Activated naive CD8-positive, alpha-beta T cell treated with anti-CD3 and anti-CD28 coated beads, Interleukin-2, amount 50 U/mL, for 24 hours (primary cell): ENCODE data around the gene PRPF40A.
A peak's percentile ranks its signal among the peaks of the same experiment; 100 is the strongest.
"Not testable (repeated sequence)": the region's sequence is repeated elsewhere in the genome, so short reads cannot be mapped to it uniquely, and the experiment has no call there.

ENCODE experiments used
- ATAC-seq: fragments of 150-1000 bp; cut with Tn5 transposase; one replicate; pipeline ENCODE4 v1.10.0; 2021
- DNase-seq: peaks from one replicate; pipeline ENCODE4 v3.0.0; 2021
- H3K27ac Mint-ChIP-seq: one replicate; pipeline ENCODE4 v1.8.0; 2021; ENCODE audit warnings: mild to moderate bottlenecking, mixed read lengths
- H3K27me3 Mint-ChIP-seq: one replicate; pipeline ENCODE4 v1.8.0; 2021; ENCODE audit warnings: mixed read lengths
- H3K36me3 Mint-ChIP-seq: one replicate; pipeline ENCODE4 v1.8.0; 2021; ENCODE audit warnings: low read depth, mixed read lengths
- H3K4me1 Mint-ChIP-seq: one replicate; pipeline ENCODE4 v1.8.0; 2021; ENCODE audit warnings: mixed read lengths
- H3K4me3 Mint-ChIP-seq: one replicate; pipeline ENCODE4 v1.8.0; 2021; ENCODE audit warnings: mild to moderate bottlenecking, moderate library complexity, mixed read lengths
- H3K9me3 Mint-ChIP-seq: one replicate; pipeline ENCODE4 v1.8.0; 2021; ENCODE audit warnings: mixed read lengths

PRPF40A gene

GRCh38 chr2:152730591-152731333 lies 13.5 kb upstream of the PRPF40A start:
- H3K9me3 Mint-ChIP-seq, result no peaks in the 10 kb centered on the region
- H3K27me3 Mint-ChIP-seq, result no peaks in the 10 kb centered on the region
- DNase-seq (peak; percentile 12), ATAC-seq (peak; percentile 93)
- H3K36me3 Mint-ChIP-seq, result peaks cover 7% of the 10 kb centered on the region
- H3K27ac Mint-ChIP-seq, result no peak overlapping the region
- H3K4me3 Mint-ChIP-seq, result no peak overlapping the region
- peaks cover 25% of the 10 kb centered on the region for H3K4me1 Mint-ChIP-seq

DNA sequence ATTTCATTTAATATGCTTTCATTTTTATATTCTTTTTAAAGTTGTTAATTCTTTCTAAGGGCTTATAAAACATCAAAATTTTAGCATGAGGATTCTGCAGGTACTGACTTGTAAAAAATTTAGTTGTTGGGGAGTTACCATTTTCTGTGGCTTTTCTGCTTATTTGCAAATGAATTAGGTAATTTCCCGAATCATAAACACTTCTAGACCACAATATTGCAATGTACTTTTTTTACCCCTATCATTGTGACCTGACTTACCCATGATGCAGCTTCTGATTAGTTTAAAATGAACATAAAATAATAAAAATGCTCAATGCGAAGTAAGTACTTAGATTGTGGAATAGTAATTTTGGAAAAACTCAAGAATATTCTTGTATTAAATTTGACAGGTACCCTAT lies 12.6 kb upstream of the PRPF40A start:
- peaks cover 7% of the 10 kb centered on the region for H3K36me3 Mint-ChIP-seq
- no peaks in the 10 kb centered on the region for H3K27me3 Mint-ChIP-seq
- H3K4me3 Mint-ChIP-seq, result no peak overlapping the region
- H3K9me3 Mint-ChIP-seq, result no peaks in the 10 kb centered on the region
- H3K27ac Mint-ChIP-seq, result no peak overlapping the region
- DNase-seq (no peak), ATAC-seq (no peak)
- peaks cover 25% of the 10 kb centered on the region for H3K4me1 Mint-ChIP-seq

- peaks cover 41% of the 10 kb centered on the region for H3K4me1 Mint-ChIP-seq
- DNase-seq (no peak), ATAC-seq (no peak)
- no peak overlapping the region for H3K27ac Mint-ChIP-seq
- no peak overlapping the region for H3K4me3 Mint-ChIP-seq
- H3K36me3 Mint-ChIP-seq, result peaks cover 13% of the 10 kb centered on the region
- no peaks in the 10 kb centered on the region for H3K27me3 Mint-ChIP-seq
- H3K9me3 Mint-ChIP-seq, result no peaks in the 10 kb centered on the region
Observed at GRCh38 chr2:152723918-152724317, 6.7 kb upstream of the PRPF40A start.

DNA sequence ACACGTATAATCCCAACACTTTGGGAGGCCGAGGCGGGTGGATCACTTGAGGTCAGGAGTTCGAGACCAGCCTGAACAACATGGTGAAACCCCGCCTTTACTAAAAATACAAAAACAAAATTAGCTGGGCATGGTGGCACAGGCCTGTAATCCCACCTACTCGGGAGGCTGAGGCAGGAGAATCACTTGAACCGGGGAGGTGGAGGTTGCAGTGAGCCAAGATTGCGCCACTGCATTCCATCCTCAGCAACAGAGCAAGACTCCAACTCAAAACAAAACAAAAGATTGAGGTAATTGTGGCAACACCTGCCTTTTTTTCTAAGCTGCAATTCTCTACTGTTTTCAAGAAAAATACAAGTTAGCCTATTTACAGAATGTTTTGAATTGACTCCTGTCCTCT lies 5.4 kb upstream of the PRPF40A start:
- H3K4me3 Mint-ChIP-seq, ATAC-seq, H3K27ac Mint-ChIP-seq, H3K9me3 Mint-ChIP-seq, DNase-seq, H3K27me3 Mint-ChIP-seq: not testable (repeated sequence)
- peaks cover 14% of the 10 kb centered on the region for H3K36me3 Mint-ChIP-seq
- H3K4me1 Mint-ChIP-seq, result peaks cover 41% of the 10 kb centered on the region

DNA sequence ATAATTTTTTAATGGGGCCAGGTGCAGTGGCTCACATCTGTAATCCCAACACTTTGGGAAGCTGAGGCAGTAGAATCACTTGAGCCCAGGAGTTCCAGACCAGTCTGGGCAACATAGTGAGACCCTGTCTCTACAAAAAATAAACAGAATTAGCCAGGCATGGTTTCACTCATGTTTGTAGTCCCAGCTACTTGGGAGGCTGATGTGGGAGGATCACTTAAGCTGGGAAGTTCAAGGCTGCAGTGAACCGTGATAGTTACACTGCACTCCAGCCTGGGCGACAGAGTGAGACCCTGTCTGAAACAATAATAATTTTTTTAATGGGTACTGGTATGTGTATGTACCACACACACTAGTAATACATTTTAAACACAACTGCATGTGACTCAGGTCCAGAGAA lies 3.5 kb upstream of the PRPF40A start:
- Mint-ChIP-seq H3K36me3 (peaks cover 27% of the 10 kb centered on the region), H3K27me3 (no peaks in the 10 kb centered on the region), H3K27ac (no peak overlapping the region), H3K4me3 (no peak overlapping the region), H3K4me1 (peaks cover 52% of the 10 kb centered on the region), H3K9me3 (no peaks in the 10 kb centered on the region)
- DNase-seq, result no peak
- no peak for ATAC-seq

- DNase-seq (no peak), ATAC-seq (peak; percentile 9)
- peak overlapping the region; percentile 97 for H3K4me3 Mint-ChIP-seq
- H3K27me3 Mint-ChIP-seq, result no peaks in the 10 kb centered on the region
- peak overlapping the region; percentile 99 for H3K27ac Mint-ChIP-seq
- no peaks in the 10 kb centered on the region for H3K9me3 Mint-ChIP-seq
- H3K4me1 Mint-ChIP-seq, result peaks cover 65% of the 10 kb centered on the region
- H3K36me3 Mint-ChIP-seq, result peaks cover 36% of the 10 kb centered on the region
Observed at GRCh38 chr2:152718909-152719645, 1.8 kb upstream of the PRPF40A start.

- Mint-ChIP-seq H3K27me3 (no peaks in the 10 kb centered on the region), H3K27ac (peak within 1 kb of the TSS; percentile 99), H3K36me3 (peaks cover 44% of the 10 kb centered on the region), H3K4me3 (peak within 1 kb of the TSS; percentile 97), H3K9me3 (no peaks in the 10 kb centered on the region), H3K4me1 (peaks cover 66% of the 10 kb centered on the region)
- DNase-seq (peak; percentile 92), ATAC-seq (peak; percentile 66)
Observed at GRCh38 chr2:152718076-152718908, 1.0 kb upstream of the PRPF40A start, which contains the start of gene ARL6IP6. TSS of gene ARL6IP6 (plus strand) at chr2:152718620. CDS start at chr2:152718625, 5 bp downstream.

GRCh38 chr2:152716805-152717227 lies 445 bp downstream of the PRPF40A start:
- no peaks in the 10 kb centered on the region for H3K27me3 Mint-ChIP-seq

GRCh38 chr2:152715854-152716428 lies 1.3 kb downstream of the PRPF40A start:
- Mint-ChIP-seq H3K27me3 (no peaks in the 10 kb centered on the region), H3K36me3 (peaks cover 48% of the 10 kb centered on the region), H3K27ac (peak overlapping the region; percentile 99), H3K4me1 (peaks cover 63% of the 10 kb centered on the region), H3K9me3 (no peaks in the 10 kb centered on the region), H3K4me3 (peak overlapping the region; percentile 97)
- ATAC-seq (no peak), DNase-seq (peak; percentile 36)

More at GRCh38 chr2:152716805-152717227, 445 bp downstream of the PRPF40A start:
- H3K9me3 Mint-ChIP-seq, result no peaks in the 10 kb centered on the region
- peak overlapping the region; percentile 99 for H3K27ac Mint-ChIP-seq
- H3K36me3 Mint-ChIP-seq, result peaks cover 46% of the 10 kb centered on the region
- peak; percentile 39 for DNase-seq
- no peak for ATAC-seq
- H3K4me3 Mint-ChIP-seq, result peak overlapping the region; percentile 97
- H3K4me1 Mint-ChIP-seq, result peaks cover 66% of the 10 kb centered on the region

GRCh38 chr2:152715112-152715511 lies 2.1 kb downstream of the PRPF40A start:
- ATAC-seq, result no peak
- Mint-ChIP-seq H3K9me3 (no peaks in the 10 kb centered on the region), H3K27me3 (no peaks in the 10 kb centered on the region), H3K36me3 (peaks cover 57% of the 10 kb centered on the region), H3K4me3 (peak overlapping the region; percentile 97), H3K27ac (no peak overlapping the region), H3K4me1 (peaks cover 59% of the 10 kb centered on the region)
- no peak for DNase-seq

DNA sequence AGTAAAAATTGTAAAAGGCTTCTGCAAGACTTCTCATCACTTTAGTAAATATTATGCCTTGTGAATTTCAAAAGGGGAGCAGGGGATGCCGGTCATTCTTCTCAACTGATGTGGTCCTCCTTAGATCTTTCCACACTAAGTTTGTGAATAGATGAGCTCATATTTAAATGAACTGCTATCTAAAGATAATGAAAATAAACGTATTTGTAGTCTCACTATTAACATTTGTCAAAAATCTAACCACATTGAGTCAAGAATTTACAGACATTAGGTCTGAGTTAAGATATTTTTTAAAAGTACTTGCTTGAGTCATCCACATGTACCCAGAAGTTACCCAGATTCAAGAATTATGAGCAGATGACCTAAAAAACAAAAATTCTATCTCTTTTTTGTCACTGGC lies 6.5 kb downstream of the PRPF40A start:
- Mint-ChIP-seq H3K4me1 (peaks cover 65% of the 10 kb centered on the region), H3K27me3 (no peaks in the 10 kb centered on the region), H3K9me3 (no peaks in the 10 kb centered on the region), H3K27ac (no peak overlapping the region), H3K36me3 (peaks cover 79% of the 10 kb centered on the region), H3K4me3 (no peak overlapping the region)
- no peak for DNase-seq
- ATAC-seq, result no peak

GRCh38 chr2:152708742-152709141 lies 8.5 kb downstream of the PRPF40A start:
- no peak for ATAC-seq
- Mint-ChIP-seq H3K36me3 (peaks cover 84% of the 10 kb centered on the region), H3K4me1 (peaks cover 53% of the 10 kb centered on the region), H3K4me3 (no peak overlapping the region), H3K27me3 (no peaks in the 10 kb centered on the region), H3K9me3 (peaks cover under 1% of the 10 kb centered on the region), H3K27ac (no peak overlapping the region)
- no peak for DNase-seq

DNA sequence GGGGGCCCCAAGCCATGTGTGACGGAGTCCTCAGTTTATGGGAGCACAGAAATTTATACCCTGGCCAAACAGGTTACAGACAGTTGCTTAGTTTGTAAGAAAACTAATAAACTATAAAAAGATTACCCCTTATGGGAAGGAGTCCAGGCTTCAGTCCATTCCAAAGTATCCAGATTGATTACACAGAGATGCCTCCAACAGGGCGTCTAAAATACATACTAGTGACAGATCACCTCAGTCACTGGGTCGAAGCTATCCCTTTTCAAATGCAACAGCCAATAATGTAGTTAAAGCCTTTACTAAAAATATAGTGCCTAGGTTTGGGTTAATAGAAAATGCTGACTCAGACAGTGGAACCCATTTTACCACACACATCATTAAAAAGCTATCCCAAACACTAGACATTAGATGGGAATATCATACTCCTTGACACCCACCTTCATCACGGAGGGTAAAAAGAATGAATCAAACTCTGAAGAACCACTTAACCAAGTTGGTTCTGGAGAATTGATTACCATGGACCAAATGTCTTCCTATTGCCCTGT lies 10.7 kb downstream of the PRPF40A start:
- Mint-ChIP-seq H3K27me3 (no peaks in the 10 kb centered on the region), H3K36me3 (peaks cover 90% of the 10 kb centered on the region), H3K27ac (no peak overlapping the region), H3K4me3 (no peak overlapping the region), H3K4me1 (peaks cover 37% of the 10 kb centered on the region), H3K9me3 (peaks cover 8% of the 10 kb centered on the region)
- ATAC-seq (no peak), DNase-seq (no peak)

DNA sequence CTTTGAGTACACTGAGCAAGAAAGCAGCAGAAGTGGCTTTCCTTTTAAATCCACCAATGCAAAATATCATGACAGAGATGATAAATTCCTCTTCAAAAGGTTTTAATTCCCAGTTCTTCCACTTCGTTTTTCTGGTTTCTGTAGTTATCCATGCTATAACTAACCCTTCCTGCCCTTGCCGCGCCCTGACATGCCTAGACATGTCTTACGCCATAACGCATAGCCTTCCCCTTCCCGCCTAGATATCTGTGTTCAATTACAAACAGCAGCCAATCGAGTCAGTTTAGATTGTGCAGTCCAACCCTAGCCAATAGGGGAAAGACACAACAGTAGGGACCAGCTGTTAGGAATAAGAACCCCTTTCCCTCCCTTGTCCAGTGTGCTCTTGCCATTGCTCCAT lies 16.1 kb downstream of the PRPF40A start:
- Mint-ChIP-seq H3K27ac (no peak overlapping the region), H3K4me1 (peaks cover 39% of the 10 kb centered on the region), H3K36me3 (peaks cover 68% of the 10 kb centered on the region), H3K9me3 (peaks cover 14% of the 10 kb centered on the region), H3K27me3 (no peaks in the 10 kb centered on the region), H3K4me3 (no peak overlapping the region)
- DNase-seq, result no peak
- no peak for ATAC-seq
